ENCODE measurements around the gene FLNC.

DNA sequence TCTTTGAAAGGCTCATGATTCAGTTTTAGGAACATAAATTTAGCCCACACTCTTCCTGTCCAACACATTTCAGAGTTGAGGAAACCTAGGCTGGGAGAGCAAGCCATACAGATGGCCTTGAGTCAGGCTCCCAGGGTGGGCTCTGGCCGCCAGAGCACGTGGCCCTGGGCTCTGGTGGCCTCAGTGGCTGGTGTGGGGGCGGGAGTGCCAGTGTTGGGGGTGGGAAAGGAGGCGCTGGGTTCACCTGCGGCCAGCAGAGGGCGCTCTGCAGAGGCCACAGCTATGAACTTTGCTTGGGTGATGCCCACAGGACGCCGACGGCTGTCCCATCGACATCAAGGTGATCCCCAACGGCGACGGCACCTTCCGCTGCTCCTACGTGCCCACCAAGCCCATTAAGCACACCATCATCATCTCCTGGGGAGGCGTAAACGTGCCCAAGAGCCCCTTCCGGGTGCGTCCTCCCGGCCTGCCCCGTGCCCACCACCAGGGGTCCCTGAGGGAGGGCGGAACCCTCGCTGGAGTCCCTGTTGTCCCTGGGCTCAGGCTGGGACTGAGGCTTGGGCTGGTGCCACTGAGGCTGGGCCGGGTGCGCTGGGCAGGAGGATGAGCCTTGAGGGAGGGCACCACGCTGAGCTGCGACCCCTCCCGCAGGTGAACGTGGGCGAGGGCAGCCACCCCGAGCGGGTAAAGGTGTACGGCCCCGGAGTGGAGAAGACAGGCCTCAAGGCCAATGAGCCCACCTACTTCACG is 11.9 kb downstream of the FLNC start:
- no peak for TF ChIP-seq POLR2A (IDR thresholded peaks at IDR 0.05; ENCODE audit: low read length)
- TF ChIP-seq GATA1 (IDR thresholded peaks at IDR 0.05; ENCODE audit: low read depth, low read length) = no peak

Data from erythroblast (primary cell).